Chondrocyte (in vitro differentiated cells): Measurements from ENCODE around the gene DRC3. TPM values are rescaled to one million over a fixed set of nuclear protein-coding genes. Genes with fewer than 3 reads are reported as not detected.

Experiments
- DNase-seq: peaks from one replicate; pipeline ENCODE4 v3.0.0; 2021; ENCODE audit warnings: mixed read lengths, low spot score
- H3K27ac Mint-ChIP-seq: one replicate; pipeline ENCODE4 v1.8.0; 2021; ENCODE audit warnings: mild to moderate bottlenecking, moderate library complexity, mixed read lengths; ENCODE audit not compliant: unreplicated experiment
- H3K27me3 Mint-ChIP-seq: 2 replicates; pipeline ENCODE4 v1.8.0; 2021; ENCODE audit warnings: low read depth, mixed read lengths
- H3K36me3 Mint-ChIP-seq: 2 replicates; pipeline ENCODE4 v1.8.0; 2021; ENCODE audit warnings: low read depth, mixed read lengths
- H3K4me1 Mint-ChIP-seq: 2 replicates; pipeline ENCODE4 v1.8.0; 2021; ENCODE audit warnings: low read depth, mild to moderate bottlenecking, mixed read lengths
- H3K4me3 Mint-ChIP-seq: one replicate; pipeline ENCODE4 v1.8.0; 2021; ENCODE audit warnings: mild to moderate bottlenecking, moderate library complexity, mixed read lengths; ENCODE audit not compliant: unreplicated experiment
- H3K9me3 Mint-ChIP-seq: 2 replicates; pipeline ENCODE4 v1.8.0; 2021; ENCODE audit warnings: low read depth, mixed read lengths
- long read RNA-seq: library from polyadenylated mRNA; stranded (forward); transcript quantifications from one replicate; pipeline ENCODE4 v2.0.0, GENCODE V29; 2021
- total RNA-seq: library from RNA; stranded (reverse); gene quantifications from 3 replicates; pipeline ENCODE4 v1.2.1, GENCODE V29; 2021
- TF ChIP-seq, protein P1 (sequence below): fragments of 200-600 bp; sonication (generic); IDR thresholded peaks from 2 replicates; pipeline ENCODE4 v1.5.0; 2021; ENCODE audit warnings: antibody characterized with exemption, mild to moderate bottlenecking, moderate library complexity

DRC3 gene, protein sequence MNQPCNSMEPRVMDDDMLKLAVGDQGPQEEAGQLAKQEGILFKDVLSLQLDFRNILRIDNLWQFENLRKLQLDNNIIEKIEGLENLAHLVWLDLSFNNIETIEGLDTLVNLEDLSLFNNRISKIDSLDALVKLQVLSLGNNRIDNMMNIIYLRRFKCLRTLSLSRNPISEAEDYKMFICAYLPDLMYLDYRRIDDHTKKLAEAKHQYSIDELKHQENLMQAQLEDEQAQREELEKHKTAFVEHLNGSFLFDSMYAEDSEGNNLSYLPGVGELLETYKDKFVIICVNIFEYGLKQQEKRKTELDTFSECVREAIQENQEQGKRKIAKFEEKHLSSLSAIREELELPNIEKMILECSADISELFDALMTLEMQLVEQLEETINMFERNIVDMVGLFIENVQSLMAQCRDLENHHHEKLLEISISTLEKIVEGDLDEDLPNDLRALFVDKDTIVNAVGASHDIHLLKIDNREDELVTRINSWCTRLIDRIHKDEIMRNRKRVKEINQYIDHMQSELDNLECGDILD
- total RNA-seq: 1.2 to 2.6 TPM (median 1.5 TPM) in 3 replicates
- long read RNA-seq, partial matches to known transcripts: 0 of 8 reads
- long read RNA-seq, other reads (novel, unspliced or antisense): 8 of 8 reads

DNA sequence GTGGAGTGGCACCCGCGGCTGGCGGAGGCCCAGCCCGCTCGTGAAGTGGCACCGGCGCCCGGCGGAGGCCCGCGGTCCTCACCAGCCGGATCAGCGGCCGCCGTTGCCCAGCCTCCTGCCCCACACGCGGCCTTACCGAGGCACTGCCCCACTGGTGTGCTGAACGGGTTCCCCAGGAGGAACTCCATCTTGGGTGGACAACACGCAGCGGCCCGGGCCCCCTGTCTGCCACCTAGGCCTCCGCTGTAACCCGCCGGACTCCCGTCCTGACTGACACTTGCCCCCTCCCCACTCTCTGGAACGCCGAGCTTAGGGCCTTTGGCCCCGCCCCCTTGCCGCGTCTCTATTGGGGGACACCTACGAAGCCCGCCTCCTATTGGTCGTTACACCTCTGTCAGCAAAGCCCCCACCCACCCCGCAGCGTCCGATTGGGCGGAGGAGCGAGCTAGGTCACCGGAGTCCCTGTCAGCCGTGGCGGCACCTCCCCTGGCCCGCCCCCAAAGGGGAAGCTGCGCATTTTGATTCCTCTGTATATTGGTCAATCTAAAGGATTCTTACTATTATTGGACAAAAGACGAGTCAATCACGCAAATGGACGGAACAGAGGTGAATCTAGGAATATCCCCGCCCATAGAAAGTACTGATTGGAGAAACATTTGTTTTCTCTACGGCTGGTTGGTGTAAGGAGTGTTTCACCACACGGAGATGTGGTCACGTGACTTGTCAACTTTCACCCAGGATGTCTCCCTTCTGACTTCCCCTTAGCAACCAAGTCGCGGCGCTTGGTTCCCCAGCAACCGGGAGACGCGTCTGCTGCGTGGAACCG is at the start of gene DRC3, which contains the start of gene TOM1L2:
Gene DRC3, plus strand, starts transcription at position 737 of the 826 bp plus-strand sequence. CDS start 4,737 bp downstream, outside the sequence.
Gene TOM1L2, minus strand, starts transcription at position 275 of the 826 bp plus-strand sequence. Its CDS starts 87 bp downstream, at position 188.
- DNase-seq: peak; percentile 100
- TF ChIP-seq, protein P1, sequence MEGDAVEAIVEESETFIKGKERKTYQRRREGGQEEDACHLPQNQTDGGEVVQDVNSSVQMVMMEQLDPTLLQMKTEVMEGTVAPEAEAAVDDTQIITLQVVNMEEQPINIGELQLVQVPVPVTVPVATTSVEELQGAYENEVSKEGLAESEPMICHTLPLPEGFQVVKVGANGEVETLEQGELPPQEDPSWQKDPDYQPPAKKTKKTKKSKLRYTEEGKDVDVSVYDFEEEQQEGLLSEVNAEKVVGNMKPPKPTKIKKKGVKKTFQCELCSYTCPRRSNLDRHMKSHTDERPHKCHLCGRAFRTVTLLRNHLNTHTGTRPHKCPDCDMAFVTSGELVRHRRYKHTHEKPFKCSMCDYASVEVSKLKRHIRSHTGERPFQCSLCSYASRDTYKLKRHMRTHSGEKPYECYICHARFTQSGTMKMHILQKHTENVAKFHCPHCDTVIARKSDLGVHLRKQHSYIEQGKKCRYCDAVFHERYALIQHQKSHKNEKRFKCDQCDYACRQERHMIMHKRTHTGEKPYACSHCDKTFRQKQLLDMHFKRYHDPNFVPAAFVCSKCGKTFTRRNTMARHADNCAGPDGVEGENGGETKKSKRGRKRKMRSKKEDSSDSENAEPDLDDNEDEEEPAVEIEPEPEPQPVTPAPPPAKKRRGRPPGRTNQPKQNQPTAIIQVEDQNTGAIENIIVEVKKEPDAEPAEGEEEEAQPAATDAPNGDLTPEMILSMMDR: no peak
- Mint-ChIP-seq H3K4me3 (peak within 1 kb of the TSS; percentile 92), H3K4me1 (peaks cover 28% of the 10 kb centered on the region), H3K27me3 (no peaks in the 10 kb centered on the region), H3K9me3 (no peaks in the 10 kb centered on the region), H3K36me3 (no peaks in the 10 kb centered on the region), H3K27ac (peak within 1 kb of the TSS; percentile 95)

DNA sequence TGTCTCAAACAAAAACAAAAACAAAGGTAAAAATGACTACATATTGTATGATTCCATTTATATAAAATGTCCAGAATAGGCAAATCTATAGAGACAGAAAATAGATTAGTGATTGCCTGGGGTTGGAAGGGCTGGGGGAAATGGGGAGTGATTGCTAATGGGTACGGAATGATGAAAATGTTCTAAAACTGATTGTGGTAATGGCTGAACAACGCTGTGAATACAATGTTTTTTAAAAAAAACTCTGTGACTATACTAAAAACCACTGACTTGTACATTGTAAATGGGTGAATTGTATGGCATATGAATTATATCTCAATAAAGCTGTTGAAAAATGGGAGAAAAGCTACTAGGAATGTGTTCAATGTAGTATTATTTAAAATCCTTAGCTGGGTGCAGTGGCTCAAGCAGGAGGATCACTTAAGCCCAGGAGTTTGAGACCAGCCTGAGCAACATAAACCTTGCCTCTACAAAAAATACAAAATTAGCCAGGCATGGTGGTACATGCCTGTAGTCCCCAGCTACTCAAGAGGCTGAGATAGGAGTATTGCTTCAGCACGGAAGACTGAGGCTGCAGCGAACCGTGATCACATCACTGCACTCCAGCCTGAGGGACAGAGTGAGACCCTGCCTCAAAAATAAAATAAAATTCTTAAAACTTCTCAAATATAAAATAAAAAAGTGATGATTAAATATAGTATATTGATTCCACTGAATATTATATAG is 48.4 kb upstream of the DRC3 start:
- no peaks in the 10 kb centered on the region for H3K36me3 Mint-ChIP-seq
- no peak for DNase-seq
- TF ChIP-seq, protein P1: no peak
- no peaks in the 10 kb centered on the region for H3K9me3 Mint-ChIP-seq
- no peaks in the 10 kb centered on the region for H3K27me3 Mint-ChIP-seq
- H3K27ac Mint-ChIP-seq: peak overlapping the region; percentile 17
- H3K4me1 Mint-ChIP-seq: peaks cover 75% of the 10 kb centered on the region
- no peak overlapping the region for H3K4me3 Mint-ChIP-seq

DNA sequence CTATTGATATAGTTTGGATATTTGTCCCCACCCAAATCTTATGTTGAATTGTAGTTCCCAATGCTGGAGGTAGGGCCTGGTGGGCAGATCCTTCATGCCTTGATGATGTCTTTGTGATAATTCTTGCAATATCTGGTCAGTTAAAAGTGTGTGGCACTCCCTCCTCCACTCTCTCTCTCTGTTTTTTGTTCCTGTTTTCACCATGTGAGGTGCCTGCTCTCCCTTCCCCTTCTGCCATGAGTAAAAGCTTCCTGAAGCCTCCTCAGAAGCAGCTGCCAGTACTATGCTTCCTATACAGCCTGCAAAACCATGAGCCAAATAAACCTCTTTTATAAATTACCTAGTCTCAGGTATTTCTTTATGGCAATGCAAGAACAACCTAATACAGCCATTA is 47.8 kb upstream of the DRC3 start:
- Mint-ChIP-seq H3K9me3 (no peaks in the 10 kb centered on the region), H3K27me3 (no peaks in the 10 kb centered on the region), H3K27ac (peak overlapping the region; percentile 28), H3K36me3 (no peaks in the 10 kb centered on the region), H3K4me1 (peaks cover 75% of the 10 kb centered on the region), H3K4me3 (no peak overlapping the region)
- TF ChIP-seq, protein P1: no peak
- DNase-seq: no peak

DNA sequence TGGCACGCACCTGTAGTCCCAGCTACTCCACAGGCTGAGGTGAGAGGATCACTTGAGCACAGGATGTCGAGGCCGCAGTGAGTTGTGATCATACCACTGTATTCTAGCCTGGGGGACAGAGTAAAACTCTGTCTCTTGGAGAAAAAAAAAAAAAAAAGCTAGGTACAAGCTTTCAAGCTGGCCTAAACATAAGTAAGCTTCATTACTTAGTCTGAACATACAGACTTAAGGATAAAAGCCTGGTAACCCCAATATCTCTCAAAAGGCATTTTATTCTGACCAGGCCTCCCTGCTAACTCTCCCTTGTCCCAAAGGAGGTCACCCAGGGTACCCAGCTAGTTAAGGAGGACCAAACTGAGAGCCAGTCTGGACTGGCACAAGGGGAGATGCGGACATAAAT is 46.6 kb upstream of the DRC3 start:
- TF ChIP-seq, protein P1: no peak
- Mint-ChIP-seq H3K4me1 (peaks cover 81% of the 10 kb centered on the region), H3K9me3 (no peaks in the 10 kb centered on the region), H3K36me3 (no peaks in the 10 kb centered on the region), H3K27ac (peak overlapping the region; percentile 84), H3K4me3 (no peak overlapping the region), H3K27me3 (no peaks in the 10 kb centered on the region)
- no peak for DNase-seq
